ENCODE data around the gene COL9A3. TPM values are rescaled to one million over a fixed set of nuclear protein-coding genes. Genes with fewer than 3 reads are reported as not detected.

COL9A3 gene
- total RNA-seq, 4 donors from 2014 or later, result 2.2 to 2.3 TPM; not detected in 2

- H3K36me3 ChIP-seq, result no peaks in the 10 kb centered on the region
- no peak for DNase-seq
- H3K9me3 ChIP-seq, result no peaks in the 10 kb centered on the region
- peaks cover 0 to 94% (median 0%) of the 10 kb centered on the region in 4 donors for H3K27me3 ChIP-seq
- TF ChIP-seq CTCF (IDR thresholded peaks at IDR 0.05) (no peak), POLR2A (IDR thresholded peaks at IDR 0.05) (no peak)
- WGBS, 2 donors, result 89 to 91% methylated on average over 7 to 13 of the region's 20 CpGs
- H3K4me1 ChIP-seq, result peaks cover 3 to 38% (median 17%) of the 10 kb centered on the region in 3 donors
- H3K4me3 ChIP-seq, result no peak overlapping the region
- no peak overlapping the region for H3K27ac ChIP-seq
- intact Hi-C loops (cut with DNase I), result no loop called here
These were observed 46.5 kb upstream of the COL9A3 start for GRCh38 chr20:62770111-62770910.

DNA sequence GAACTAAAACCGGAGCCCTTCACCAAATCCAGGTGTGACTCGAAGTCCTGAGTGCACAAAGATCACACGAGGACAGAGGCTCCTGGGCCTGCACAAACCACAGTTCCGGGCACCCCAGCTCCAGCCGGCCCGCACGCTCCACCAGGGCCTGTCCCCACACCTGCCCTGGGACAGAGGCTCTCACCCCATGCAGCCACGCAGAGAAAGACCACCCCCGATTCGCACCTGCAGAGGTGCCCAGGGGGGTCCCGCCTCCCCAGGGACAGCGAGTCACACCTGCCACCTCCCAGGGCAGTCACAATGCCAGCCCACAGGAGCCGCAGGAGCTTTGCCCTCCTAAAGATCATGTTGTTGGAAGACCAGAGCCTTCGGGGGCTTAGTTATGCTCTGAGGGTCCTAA, 45.9 kb upstream of the COL9A3 start:
- H3K27me3 ChIP-seq, result peaks cover 0 to 94% (median 0%) of the 10 kb centered on the region in 4 donors
- 73% methylated on average over 3 of the region's 14 CpGs; no CpG with 5 or more reads in 1 of the 2 donors for WGBS, 2 donors
- TF ChIP-seq CTCF (IDR thresholded peaks at IDR 0.05), result no peak
- TF ChIP-seq POLR2A (IDR thresholded peaks at IDR 0.05), result no peak
- no peaks in the 10 kb centered on the region for H3K9me3 ChIP-seq
- DNase-seq, result no peak
- no peak overlapping the region for H3K27ac ChIP-seq
- H3K36me3 ChIP-seq, result no peaks in the 10 kb centered on the region
- no peak overlapping the region for H3K4me3 ChIP-seq
- intact Hi-C loops (cut with DNase I), result no loop called here
- peaks cover 3 to 39% (median 17%) of the 10 kb centered on the region in 3 donors for H3K4me1 ChIP-seq

GRCh38 chr20:62771396-62772102, 45.3 kb upstream of the COL9A3 start:
- Histone ChIP-seq H3K36me3 (no peaks in the 10 kb centered on the region), H3K4me3 (no peak overlapping the region), H3K4me1 (peaks cover 3 to 45% (median 22%) of the 10 kb centered on the region in 3 donors), H3K9me3 (no peaks in the 10 kb centered on the region), H3K27ac (no peak overlapping the region), H3K27me3 (peaks cover 0 to 94% (median 0%) of the 10 kb centered on the region in 4 donors)
- DNase-seq, result no peak
- TF ChIP-seq CTCF (IDR thresholded peaks at IDR 0.05), result no peak
- no peak for TF ChIP-seq POLR2A (IDR thresholded peaks at IDR 0.05)
- WGBS, 2 donors, result 73 to 74% methylated on average over 6 of the region's 25 CpGs
- intact Hi-C loops (cut with DNase I), result no loop called here

DNA sequence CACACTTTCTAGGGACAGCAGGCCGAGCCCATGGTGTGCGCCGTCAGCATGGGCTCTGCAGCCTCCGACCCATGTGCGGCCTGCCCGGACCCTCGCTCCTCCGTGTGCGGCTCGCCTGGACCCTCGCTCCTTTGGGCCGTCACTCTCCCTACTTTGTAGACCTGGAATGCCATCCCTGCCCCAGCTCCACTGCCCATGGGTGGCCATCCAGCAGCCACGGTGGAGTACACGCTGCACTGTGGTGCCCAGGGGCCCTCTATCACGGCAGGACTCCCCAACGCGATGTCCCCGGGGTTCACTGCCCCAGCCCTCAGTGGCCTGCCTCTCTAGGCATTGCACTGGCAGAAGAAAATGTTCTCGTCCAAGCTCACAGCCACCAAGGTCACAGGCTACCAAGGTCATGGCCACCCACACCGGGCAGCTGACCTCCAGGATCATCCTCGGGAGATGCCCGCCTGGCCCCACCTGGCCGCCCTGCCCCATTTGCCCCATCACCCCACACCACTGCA, 44.7 kb upstream of the COL9A3 start:
- Histone ChIP-seq H3K9me3 (no peaks in the 10 kb centered on the region), H3K27me3 (peaks cover 0 to 90% (median 0%) of the 10 kb centered on the region in 4 donors), H3K4me3 (no peak overlapping the region), H3K27ac (no peak overlapping the region), H3K4me1 (peaks cover 3 to 47% (median 22%) of the 10 kb centered on the region in 3 donors), H3K36me3 (no peaks in the 10 kb centered on the region)
- TF ChIP-seq CTCF (IDR thresholded peaks at IDR 0.05) (no peak), POLR2A (IDR thresholded peaks at IDR 0.05) (no peak)
- no peak for DNase-seq
- intact Hi-C loops (cut with DNase I), result no loop called here
- WGBS, 2 donors, result 84 to 88% methylated on average over 7 to 13 of the region's 23 CpGs

DNA sequence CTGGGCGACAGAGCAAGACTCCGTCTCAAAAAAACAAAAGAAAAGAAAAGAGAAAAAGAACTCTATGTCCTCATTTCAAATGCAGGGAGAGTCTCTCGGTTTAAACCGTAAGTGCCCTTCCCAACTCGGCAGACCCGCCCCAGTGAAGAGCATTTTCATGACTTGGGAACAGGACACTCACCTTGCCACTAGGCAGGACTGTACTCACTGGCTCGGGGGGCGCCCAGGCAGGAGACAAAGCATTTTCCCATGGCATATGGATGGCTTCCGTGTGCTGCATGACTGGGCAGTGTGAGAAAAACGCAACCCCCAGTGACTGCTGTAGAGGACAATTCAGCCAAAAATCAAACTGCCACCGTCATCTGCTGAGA, 44.2 kb upstream of the COL9A3 start:
- Histone ChIP-seq H3K4me1 (peaks cover 3 to 47% (median 22%) of the 10 kb centered on the region in 3 donors), H3K4me3 (no peak overlapping the region), H3K9me3 (no peaks in the 10 kb centered on the region), H3K27ac (peak overlapping the region in 1 of 4 donors; percentile 13), H3K27me3 (peaks cover 0 to 91% (median 0%) of the 10 kb centered on the region in 4 donors), H3K36me3 (no peaks in the 10 kb centered on the region)
- TF ChIP-seq CTCF (IDR thresholded peaks at IDR 0.05), result no peak
- no peak for TF ChIP-seq POLR2A (IDR thresholded peaks at IDR 0.05)
- WGBS, 2 donors, result 15 to 51% methylated on average over 3 to 4 of the region's 11 CpGs
- intact Hi-C loops (cut with DNase I), result no loop called here
- no peak for DNase-seq
